ENCODE results near the gene UBE4B. TPM values are rescaled to one million over a fixed set of nuclear protein-coding genes. Genes with fewer than 3 reads are reported as not detected.

UBE4B gene
- total and polyA plus RNA-seq, 9 of the 15 experiments (the other 6 are each of a cell fraction or from before 2014, with no cell fraction given) = 11.7 to 73.7 (median 40.1) TPM

DNA sequence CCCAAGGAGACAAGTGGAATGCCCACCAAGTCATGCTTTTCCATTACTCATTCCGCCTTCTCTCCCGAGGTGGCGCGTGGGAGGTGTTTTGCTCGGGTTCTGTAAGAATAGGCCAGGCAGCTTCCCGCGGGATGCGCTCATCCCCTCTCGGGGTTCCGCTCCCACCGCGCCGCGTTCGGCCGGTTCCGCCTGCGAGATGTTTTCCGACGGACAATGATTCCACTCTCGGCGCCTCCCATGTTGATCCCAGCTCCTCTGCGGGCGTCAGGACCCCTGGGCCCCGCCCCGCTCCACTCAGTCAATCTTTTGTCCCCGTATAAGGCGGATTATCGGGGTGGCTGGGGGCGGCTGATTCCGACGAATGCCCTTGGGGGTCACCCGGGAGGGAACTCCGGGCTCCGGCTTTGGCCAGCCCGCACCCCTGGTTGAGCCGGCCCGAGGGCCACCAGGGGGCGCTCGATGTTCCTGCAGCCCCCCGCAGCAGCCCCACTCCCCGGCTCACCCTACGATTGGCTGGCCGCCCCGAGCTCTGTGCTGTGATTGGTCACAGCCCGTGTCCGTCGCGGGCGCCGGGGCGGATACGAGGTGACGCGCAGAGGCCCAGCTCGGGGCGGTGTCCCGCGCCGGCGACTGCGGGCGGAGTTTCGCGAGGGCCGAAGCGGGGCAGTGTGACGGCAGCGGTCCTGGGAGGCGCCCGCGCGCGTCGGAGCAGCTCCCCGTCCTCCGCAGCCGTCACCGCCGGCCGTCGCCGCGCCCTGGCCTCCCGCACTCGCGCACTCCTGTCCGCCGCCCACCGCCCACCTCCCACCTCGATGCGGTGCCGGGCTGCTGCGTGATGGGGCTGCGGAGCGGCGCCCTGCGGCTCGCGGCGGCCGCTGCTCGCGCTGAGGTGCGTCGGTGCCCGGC is 177.4 kb downstream of the UBE4B start, which contains the start of gene KIF1B (continued):
- TF ChIP-seq TARDBP (IDR thresholded peaks at IDR 0.05) = peak; percentile 92
- peak; percentile 99 for TF ChIP-seq NFYB (IDR thresholded peaks at IDR 0.05; ENCODE audit: extremely low read depth, insufficient read length)
- no peak for TF ChIP-seq ZC3H11A (IDR thresholded peaks at IDR 0.05; ENCODE audit: low read depth, low read length)
- no peak for TF ChIP-seq HDGF (IDR thresholded peaks at IDR 0.05)
- TF ChIP-seq TAF1 (IDR thresholded peaks at IDR 0.05; ENCODE audit: control insufficient read depth, extremely low read depth, insufficient read depth, low read length, severe bottlenecking) = peak; percentile 83
- TF ChIP-seq HDAC2 (IDR thresholded peaks at IDR 0.05) = peak; percentile 90
- 0 out of 2 replicates have a peak, but pooled peaks have one; percentile 59 for TF ChIP-seq HNRNPL (IDR thresholded peaks at IDR 0.05; ENCODE audit: low read depth, low read length)
- no peak for TF ChIP-seq NFE2L1 (tag; IDR thresholded peaks at IDR 0.05; ENCODE audit: borderline replicate concordance, low read depth)
- TF ChIP-seq, protein P1, sequence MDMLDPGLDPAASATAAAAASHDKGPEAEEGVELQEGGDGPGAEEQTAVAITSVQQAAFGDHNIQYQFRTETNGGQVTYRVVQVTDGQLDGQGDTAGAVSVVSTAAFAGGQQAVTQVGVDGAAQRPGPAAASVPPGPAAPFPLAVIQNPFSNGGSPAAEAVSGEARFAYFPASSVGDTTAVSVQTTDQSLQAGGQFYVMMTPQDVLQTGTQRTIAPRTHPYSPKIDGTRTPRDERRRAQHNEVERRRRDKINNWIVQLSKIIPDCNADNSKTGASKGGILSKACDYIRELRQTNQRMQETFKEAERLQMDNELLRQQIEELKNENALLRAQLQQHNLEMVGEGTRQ (CRISPR knock-in tag; IDR thresholded peaks at IDR 0.05) = no peak
- TF ChIP-seq L3MBTL2 (IDR thresholded peaks at IDR 0.05) = peak; percentile 78
- no peak for TF ChIP-seq ZNF24 (IDR thresholded peaks at IDR 0.05)
- no peak for TF ChIP-seq ZNF77 (CRISPR knock-in tag; IDR thresholded peaks at IDR 0.05)
- peak; percentile 77 for TF ChIP-seq ESRRA (IDR thresholded peaks at IDR 0.05; ENCODE audit: borderline replicate concordance, low read depth)
- TF ChIP-seq ZNF778 (CRISPR knock-in tag; IDR thresholded peaks at IDR 0.05) = no peak
- no peak for TF ChIP-seq ZNF124 (CRISPR knock-in tag; IDR thresholded peaks at IDR 0.05)
- TF ChIP-seq TFAM (CRISPR knock-in tag; conservative IDR thresholded peaks at IDR 0.05) = no peak
- TF ChIP-seq PHF21A (IDR thresholded peaks at IDR 0.05; ENCODE audit: borderline replicate concordance, low read depth) = peak; percentile 91
- TF ChIP-seq, protein P2, sequence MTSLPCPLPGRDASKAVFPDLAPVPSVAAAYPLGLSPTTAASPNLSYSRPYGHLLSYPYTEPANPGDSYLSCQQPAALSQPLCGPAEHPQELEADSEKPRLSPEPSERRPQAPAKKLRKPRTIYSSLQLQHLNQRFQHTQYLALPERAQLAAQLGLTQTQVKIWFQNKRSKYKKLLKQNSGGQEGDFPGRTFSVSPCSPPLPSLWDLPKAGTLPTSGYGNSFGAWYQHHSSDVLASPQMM (CRISPR knock-in tag; IDR thresholded peaks at IDR 0.05) = no peak
- no peak for TF ChIP-seq HDAC6 (IDR thresholded peaks at IDR 0.05; ENCODE audit: low read depth, low read length)
- TF ChIP-seq CC2D1A (IDR thresholded peaks at IDR 0.05) = peak; percentile 61
- peak; percentile 44; the same call in 1 of the 2 replicates for TF ChIP-seq SMARCE1 (IDR thresholded peaks at IDR 0.05)
- no peak for TF ChIP-seq ZNF197 (CRISPR knock-in tag; IDR thresholded peaks at IDR 0.05; ENCODE audit: low read depth)
- TF ChIP-seq ZNF785 (CRISPR knock-in tag; IDR thresholded peaks at IDR 0.05) = no peak
- no peak for TF ChIP-seq ZNF551 (CRISPR knock-in tag; IDR thresholded peaks at IDR 0.05)
- peak in 1 of 3 experiments; percentile 52 for TF ChIP-seq YY1 (IDR thresholded peaks at IDR 0.05; ENCODE audit: borderline replicate concordance in 1 of 3, control insufficient read depth in 1 of 3, extremely low read depth in 1 of 3, insufficient read depth in 3 of 3, insufficient read length in 1 of 3, insufficient replicate concordance in 2 of 3, low read depth in 1 of 3, low read length in 2 of 3)
- peak in 1 of 2 experiments; percentile 72; a peak in 2 of 4 replicates for TF ChIP-seq TRIM24 (IDR thresholded peaks at IDR 0.05)
- peak; percentile 23; the same call in 1 of the 2 replicates for TF ChIP-seq TAF7 (tag; IDR thresholded peaks at IDR 0.05)
- TF ChIP-seq ZNF311 (CRISPR knock-in tag; IDR thresholded peaks at IDR 0.05) = no peak
- TF ChIP-seq RNF2 (IDR thresholded peaks at IDR 0.05) = no peak; the same call in 1 of the 2 replicates
- 0 out of 2 replicates have a peak, but pooled peaks have one; percentile 14 for TF ChIP-seq DMBX1 (CRISPR knock-in tag; IDR thresholded peaks at IDR 0.05; ENCODE audit: borderline replicate concordance)

All from K562 (cell line).